SKM-1 (cell line): Measurements from ENCODE around the gene CNTD1.
"Not testable (repeated sequence)": the region's sequence is repeated elsewhere in the genome, so short reads cannot be mapped to it uniquely, and the experiment has no call there.

ENCODE experiments used
- DNase-seq: peaks from one replicate; lab custom pipeline; 2025; ENCODE audit not compliant: unreplicated experiment; lab: John Stamatoyannopoulos, UW

The CNTD1 gene

DNA sequence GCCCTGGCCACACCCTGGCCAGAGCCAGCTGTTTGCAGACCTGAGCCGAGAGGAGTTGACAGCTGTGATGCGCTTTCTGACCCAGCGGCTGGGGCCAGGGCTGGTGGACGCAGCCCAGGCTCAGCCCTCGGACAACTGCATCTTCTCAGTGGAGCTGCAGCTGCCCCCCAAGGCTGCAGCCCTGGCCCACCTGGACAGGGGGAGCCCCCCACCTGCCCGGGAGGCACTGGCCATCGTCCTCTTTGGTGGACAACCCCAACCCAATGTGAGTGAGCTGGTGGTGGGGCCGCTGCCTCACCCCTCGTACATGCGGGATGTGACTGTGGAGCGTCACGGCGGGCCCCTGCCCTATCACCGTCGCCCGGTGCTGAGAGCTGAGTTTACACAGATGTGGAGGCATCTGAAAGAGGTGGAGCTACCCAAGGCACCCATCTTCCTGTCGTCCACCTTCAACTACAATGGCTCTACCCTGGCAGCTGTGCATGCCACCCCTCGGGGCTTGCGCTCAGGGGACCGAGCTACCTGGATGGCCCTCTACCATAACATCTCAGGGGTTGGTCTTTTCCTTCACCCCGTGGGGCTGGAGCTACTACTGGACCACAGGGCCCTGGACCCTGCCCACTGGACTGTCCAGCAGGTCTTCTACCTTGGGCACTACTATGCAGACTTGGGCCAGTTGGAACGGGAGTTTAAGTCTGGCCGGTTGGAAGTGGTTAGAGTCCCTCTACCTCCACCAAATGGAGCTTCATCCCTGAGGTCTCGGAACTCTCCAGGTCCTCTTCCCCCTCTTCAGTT is 46.3 kb downstream of the CNTD1 start:
- no peak for DNase-seq

- DNase-seq, result no peak
Observed at GRCh38 chr17:42845556-42845917, 46.9 kb downstream of the CNTD1 start.

- no peak for DNase-seq
Observed at GRCh38 chr17:42845918-42846593, 47.4 kb downstream of the CNTD1 start.

DNA sequence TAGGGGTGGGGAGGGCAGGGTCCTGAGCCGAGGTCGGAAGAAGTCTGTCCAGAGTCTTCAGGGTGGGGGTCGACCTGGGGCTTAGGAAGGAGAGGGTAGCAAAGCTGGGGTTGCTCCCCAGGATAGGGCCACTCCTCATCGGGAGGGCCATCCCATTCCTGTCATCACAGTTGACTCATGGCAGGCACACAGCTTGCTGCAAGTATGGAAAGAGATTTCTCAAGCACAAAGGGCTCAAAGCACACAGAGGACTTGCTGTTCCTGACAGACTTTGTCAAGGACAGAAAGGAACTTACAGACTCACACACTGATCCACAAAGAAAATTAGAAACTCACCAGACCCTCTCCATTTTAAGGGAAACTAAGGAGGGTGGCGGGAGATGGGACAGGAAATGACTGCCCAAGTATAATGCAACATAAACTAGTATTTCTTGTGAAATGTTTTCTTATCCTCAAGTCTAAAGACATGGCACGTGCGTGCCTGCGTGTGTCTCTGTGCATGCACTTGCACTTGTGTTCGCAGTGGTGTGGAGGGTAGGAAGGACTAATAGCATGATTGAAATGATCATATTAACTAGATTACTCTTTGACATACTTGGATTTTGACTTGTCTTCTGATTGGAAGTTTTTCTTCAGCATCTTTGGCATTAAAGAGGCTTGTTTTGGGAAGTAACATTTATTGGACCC is 48.1 kb downstream of the CNTD1 start:
- DNase-seq, result no peak

- DNase-seq, result no peak
Observed at GRCh38 chr17:42848093-42848492, 49.4 kb downstream of the CNTD1 start.

DNA sequence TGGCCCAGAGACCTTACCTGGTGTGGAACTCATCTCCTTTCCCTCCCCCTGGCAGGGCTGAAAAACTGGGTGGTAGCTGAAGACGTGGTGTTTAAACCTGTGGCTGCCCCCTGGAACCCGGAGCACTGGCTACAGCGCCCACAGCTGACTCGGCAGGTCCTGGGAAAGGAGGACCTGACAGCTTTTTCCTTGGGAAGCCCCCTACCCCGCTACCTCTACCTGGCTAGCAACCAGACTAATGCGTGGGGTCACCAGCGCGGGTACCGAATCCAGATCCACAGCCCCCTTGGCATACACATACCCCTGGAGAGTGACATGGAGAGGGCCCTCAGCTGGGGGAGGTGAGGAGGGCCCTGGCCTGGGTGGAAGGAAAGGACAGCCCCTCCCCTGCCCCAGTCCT is 50.4 kb downstream of the CNTD1 start:
- no peak for DNase-seq

GRCh38 chr17:42849451-42850181 is 51.0 kb downstream of the CNTD1 start:
- no peak for DNase-seq

DNA sequence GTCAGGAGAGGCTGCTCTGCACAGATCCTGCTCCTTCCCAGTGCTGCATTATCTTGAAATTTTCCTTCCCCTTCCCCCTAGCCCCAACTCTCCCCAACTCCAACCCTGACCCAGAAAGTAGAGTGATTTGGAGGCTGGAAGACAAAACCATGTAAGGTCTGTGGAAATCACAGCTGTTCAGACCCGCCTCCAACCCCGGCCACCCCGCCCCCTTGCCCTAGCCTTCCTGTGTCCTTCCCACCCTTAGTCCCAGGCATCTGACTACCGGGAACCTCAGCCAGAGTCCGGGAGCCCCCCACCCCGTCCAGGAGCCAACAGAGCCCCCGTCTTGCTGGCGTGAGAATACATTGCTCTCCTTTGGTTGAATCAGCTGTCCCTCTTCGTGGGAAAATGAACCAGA is 52.3 kb downstream of the CNTD1 start, which contains the start of gene AOC3:
Gene AOC3 (plus strand): TSS at position 246 of the 400 bp plus-strand sequence. CDS start 145 bp downstream, at position 391.
- DNase-seq, result no peak

DNA sequence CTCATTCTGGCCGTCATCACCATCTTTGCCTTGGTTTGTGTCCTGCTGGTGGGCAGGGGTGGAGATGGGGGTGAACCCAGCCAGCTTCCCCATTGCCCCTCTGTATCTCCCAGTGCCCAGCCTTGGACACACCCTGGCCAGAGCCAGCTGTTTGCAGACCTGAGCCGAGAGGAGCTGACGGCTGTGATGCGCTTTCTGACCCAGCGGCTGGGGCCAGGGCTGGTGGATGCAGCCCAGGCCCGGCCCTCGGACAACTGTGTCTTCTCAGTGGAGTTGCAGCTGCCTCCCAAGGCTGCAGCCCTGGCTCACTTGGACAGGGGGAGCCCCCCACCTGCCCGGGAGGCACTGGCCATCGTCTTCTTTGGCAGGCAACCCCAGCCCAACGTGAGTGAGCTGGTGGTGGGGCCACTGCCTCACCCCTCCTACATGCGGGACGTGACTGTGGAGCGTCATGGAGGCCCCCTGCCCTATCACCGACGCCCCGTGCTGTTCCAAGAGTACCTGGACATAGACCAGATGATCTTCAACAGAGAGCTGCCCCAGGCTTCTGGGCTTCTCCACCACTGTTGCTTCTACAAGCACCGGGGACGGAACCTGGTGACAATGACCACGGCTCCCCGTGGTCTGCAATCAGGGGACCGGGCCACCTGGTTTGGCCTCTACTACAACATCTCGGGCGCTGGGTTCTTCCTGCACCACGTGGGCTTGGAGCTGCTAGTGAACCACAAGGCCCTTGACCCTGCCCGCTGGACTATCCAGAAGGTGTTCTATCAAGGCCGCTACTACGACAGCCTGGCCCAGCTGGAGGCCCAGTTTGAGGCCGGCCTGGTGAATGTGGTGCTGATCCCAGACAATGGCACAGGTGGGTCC is 52.9 kb downstream of the CNTD1 start:
- DNase-seq, result not testable (repeated sequence)

DNA sequence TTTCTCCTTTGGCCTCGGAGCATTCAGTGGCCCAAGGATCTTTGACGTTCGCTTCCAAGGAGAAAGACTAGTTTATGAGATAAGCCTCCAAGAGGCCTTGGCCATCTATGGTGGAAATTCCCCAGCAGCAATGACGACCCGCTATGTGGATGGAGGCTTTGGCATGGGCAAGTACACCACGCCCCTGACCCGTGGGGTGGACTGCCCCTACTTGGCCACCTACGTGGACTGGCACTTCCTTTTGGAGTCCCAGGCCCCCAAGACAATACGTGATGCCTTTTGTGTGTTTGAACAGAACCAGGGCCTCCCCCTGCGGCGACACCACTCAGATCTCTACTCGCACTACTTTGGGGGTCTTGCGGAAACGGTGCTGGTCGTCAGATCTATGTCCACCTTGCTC is 53.7 kb downstream of the CNTD1 start:
- no peak for DNase-seq

DNA sequence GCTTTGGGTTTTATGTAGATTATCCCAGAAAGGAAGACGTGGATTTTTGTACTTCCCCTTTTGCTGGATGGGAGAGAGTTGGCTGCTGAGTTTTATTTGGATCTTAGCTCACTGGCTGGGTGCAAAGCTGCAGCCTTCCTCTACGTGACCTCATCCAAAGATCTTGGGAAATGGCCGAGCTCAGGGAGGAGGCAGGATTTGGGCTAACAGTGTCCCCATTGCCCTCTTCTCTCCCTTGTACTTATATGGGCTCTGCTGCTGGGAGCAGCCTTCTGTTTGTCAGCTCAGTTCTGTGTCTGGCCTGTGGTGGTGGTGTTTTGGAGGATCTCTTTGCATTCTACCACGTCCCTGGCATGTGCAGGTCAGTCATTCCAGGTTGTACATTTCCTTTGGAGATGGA is 54.3 kb downstream of the CNTD1 start:
- no peak for DNase-seq

DNA sequence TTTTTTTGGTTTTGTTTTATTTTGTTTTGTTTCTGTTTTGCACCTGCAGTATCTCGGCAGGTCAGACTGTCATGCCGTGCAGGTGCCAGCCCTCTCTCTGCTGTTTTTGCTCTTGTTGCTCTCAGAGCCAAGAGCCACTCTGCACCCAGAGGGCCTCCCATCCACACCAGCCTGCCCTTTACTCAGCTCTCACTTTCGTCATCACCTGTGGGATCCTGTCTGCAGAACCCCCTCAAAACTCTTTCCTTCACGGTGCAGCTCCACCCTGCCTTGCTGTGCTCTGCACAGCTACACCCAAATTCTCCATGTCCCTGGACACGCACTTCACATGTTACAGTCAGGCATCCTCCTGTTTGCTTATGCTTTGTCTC is 54.9 kb downstream of the CNTD1 start:
- no peak for DNase-seq

DNA sequence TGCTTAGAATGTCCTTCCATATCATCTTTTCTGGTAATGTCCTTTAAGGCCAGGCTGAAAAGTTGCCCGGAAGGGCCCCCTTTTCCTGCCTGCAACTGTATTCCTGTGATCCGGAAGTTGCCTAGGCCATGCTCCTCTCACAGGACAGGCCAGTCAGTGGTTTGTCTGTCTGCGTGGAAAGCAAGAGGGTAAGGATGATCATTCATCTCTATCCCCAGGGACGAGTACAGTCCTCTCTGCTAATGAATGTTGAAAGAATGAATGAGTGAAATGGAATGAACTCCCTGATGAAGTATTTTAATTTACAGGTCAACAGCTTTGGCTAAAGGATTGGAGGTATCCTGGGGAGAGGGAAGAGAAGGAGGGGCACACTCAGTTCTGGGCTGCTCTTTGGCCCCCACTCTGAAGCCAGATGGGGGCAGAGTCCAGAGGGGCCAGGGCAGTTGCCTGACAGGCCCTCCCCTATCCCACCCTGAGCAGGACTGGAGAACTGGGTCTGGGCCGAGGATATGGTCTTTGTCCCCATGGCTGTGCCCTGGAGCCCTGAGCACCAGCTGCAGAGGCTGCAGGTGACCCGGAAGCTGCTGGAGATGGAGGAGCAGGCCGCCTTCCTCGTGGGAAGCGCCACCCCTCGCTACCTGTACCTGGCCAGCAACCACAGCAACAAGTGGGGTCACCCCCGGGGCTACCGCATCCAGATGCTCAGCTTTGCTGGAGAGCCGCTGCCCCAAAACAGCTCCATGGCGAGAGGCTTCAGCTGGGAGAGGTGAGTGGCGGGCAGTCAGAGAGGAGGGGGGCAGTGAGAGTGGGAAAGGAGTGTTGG is 55.5 kb downstream of the CNTD1 start:
- no peak for DNase-seq

- DNase-seq, result no peak
Observed at GRCh38 chr17:42855048-42855596, 56.5 kb downstream of the CNTD1 start.

DNA sequence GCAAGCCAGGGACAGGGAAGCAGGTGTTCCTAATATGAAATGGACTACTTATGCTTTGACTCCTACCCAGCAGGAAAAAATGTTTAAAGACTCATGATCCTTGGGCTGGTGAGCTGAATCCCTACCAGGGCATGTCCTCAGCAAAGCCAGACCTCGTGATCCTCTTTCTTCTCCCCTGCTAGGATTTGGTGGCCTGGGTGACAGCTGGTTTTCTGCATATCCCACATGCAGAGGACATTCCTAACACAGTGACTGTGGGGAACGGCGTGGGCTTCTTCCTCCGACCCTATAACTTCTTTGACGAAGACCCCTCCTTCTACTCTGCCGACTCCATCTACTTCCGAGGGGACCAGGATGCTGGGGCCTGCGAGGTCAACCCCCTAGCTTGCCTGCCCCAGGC is 57.4 kb downstream of the CNTD1 start:
- not testable (repeated sequence) for DNase-seq

DNA sequence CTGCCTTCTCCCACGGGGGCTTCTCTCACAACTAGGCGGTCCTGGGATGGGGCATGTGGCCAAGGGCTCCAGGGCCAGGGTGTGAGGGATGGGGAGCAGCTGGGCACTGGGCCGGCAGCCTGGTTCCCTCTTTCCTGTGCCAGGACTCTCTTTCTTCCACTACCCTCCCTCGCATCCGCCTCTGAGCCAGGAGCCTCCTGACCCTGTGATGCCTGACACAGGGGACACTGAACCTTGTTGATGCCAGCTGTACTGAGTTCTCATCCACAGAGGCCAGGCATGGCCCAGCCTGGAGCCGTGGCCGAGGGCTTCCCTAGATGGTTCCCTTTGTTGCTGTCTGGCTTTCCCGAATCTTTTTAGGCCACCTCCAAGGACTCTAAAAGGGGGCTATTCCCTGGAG is 57.9 kb downstream of the CNTD1 start:
- DNase-seq, result not testable (repeated sequence)

DNA sequence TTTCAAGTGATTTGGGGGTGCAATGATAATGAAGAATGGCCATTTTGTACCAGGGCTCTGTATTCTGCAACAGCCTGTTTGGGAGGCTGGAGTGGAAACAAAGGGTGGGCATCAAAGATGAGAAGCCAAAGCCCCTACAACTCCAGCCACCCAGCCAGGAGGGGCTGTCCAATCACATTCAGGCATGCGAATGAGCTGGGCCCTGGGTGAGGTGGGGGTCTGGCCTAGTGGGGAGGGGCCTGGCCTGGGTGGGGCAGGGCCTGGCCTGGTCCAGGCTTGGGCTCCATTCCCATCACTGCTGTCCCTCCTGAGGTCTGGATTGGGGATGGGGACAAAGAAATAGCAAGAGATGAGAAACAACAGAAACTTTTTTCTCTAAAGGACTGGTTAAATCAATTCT is 58.7 kb downstream of the CNTD1 start:
- no peak for DNase-seq
